ENCODE data around the gene COPZ2.
"Not testable (repeated sequence)": the region's sequence is repeated elsewhere in the genome, so short reads cannot be mapped to it uniquely, and the experiment has no call there.

The COPZ2 gene, protein sequence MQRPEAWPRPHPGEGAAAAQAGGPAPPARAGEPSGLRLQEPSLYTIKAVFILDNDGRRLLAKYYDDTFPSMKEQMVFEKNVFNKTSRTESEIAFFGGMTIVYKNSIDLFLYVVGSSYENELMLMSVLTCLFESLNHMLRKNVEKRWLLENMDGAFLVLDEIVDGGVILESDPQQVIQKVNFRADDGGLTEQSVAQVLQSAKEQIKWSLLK
- total RNA-seq: 0.58 to 1.1 (median 0.95) reads per million in 3 experiments

DNA sequence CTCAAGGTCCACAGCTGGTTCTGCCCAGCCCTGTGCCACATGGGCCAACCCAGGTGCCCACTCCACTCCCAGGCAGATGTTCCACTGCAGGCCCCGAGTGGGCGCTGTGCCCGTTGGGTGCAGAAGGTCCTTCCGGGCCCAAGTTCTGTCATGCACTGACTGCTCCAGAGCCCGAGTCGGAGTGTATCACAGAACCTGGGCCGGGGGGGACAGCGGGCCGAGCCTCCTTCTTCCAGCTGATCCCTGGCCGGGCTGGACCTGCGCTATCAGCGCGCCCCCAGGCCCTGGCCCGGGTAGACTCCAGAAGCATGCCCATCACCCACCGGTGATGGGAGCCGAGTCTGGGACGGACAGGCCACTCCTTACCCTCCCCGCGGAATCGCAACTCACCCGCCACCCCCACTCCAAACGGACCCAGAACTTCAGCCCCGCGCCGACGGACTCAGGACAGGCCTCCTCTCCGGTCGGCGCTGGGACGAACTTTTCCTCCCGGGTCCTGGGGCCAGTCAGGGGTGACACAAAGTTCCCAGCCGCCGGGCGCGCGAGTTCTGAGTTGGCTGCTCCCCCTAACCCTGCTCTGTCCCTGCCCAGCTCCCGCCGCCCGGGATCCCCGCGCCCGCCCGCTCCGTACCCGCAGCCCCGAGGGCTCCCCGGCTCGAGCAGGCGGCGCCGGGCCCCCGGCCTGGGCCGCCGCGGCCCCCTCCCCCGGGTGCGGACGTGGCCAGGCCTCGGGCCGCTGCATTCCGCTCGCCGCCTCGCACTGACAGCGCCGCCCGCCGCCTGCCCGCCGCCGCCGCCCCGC is at the start of gene COPZ2:
TSS of gene COPZ2 (minus strand) at position 762 of the 802 bp plus-strand sequence. CDS start at position 742, 20 bp downstream.
- DNase-seq: peak; percentile 59

DNA sequence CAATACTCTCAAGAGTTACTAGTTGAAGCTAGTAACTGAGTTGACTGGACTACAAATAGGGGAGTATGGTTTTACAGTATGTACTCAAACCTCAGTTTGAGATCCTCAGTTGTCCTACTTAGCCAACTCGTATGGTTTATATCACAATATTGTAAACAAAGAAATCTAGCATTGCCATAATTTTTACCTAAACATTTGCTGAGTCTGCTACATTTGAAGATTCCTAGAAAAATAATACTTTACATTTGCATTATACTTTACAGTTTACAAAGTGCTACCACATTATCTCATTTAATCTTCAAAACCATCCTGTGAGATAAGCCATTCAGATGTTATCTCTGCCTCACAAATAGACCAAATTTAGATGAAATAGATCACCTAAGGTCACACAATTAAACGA is 47.3 kb upstream of the COPZ2 start:
- DNase-seq: no peak

DNA sequence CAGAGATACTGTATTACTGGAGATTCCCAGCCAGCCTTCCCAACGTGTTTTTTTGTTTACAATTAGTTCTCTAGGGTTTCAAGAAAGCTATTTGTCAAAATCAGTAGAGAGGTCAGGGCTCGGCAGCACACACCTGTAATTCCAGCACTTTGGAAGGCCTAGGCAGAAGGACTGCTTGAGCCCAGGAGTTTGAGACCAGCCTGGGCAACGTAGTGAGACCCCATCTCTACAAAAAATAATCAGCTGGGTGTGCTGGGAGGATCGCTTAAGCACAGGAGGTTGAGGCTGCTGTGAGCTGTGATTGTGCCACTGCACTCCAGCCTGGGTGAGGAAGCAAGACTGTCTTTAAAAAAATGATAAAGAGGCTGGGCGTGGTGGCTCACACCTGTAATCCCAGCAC is 44.3 kb upstream of the COPZ2 start:
- DNase-seq: no peak

DNA sequence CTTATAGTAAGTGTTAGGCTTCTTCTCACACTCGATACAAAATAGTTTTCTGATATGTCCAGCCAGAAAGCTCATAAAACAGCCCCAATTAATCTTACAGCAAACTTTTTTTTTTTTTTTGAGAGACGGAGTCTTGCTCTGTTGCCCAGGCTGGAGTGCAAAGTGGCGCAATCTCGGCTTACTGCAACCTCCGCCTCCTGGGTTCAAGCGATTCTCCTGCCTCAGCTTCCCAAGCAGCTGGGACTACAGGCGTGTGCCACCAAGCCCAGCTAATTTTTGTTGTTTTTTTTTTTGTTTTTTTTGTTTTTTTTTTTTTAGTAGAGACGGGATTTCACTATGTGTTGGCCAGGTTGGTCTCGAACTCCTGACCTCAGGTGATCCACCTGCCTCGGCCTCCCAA is 39.6 kb upstream of the COPZ2 start:
- DNase-seq: not testable (repeated sequence)

DNA sequence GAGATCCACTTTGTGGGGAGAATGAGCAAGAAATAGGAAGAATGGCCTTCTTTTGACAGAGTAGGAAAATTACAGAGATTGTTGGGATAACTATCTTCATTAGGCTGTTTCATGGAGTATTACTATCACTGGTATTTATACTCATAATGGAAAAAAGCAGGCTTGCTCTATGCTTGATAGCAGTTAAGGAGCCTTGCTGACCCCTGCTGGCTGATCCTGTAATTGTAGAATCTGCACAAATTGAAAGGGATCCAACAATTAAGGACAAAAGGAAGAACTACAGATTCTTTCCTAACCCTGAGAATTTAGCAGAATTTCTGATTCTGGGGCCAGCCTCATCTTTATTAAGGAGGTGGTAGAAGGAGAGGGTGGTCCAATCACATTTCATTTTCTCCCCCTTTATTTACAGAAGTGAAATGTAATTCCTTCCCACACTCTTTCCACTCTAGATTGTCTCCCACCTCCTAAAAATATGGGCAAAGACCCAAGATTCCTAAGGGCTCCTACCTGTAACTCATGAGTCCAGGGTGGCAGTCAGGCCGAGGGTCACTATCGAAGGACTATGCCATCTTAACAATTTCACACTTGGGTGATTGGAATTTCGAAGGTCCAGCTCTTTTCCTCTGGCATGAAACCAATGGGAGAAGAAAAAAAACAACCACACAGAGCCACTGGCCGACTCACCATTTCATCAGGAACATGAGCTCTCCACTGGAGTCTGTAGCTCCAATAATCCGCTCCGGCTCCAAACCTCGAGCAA is 36.9 kb upstream of the COPZ2 start:
- peak; percentile 64 for DNase-seq

DNA sequence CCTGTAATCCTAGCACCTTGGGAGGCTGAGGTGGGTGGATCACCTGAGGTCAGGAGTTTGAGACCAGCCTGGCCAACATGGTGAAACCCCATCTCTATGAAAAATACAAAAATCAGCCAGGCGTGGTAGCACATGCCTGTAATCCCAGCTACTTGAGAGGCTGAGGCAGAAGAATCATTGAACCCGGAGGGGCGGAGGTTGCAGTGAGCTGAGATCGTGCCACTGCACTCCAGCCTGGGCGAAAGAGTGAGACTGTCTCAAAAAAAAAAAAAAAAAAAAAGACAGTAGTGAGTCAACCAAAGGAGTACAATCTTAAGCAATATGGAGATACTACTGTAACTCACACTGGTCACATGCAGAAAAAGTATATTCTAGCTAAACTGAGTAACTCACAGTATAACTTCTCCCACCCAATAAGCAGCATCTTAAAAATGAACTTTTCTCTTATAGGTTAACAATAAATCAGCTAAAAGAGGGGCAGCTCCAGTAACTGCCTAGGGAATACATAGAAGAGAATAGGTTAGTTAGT is 36.0 kb upstream of the COPZ2 start:
- not testable (repeated sequence) for DNase-seq

DNA sequence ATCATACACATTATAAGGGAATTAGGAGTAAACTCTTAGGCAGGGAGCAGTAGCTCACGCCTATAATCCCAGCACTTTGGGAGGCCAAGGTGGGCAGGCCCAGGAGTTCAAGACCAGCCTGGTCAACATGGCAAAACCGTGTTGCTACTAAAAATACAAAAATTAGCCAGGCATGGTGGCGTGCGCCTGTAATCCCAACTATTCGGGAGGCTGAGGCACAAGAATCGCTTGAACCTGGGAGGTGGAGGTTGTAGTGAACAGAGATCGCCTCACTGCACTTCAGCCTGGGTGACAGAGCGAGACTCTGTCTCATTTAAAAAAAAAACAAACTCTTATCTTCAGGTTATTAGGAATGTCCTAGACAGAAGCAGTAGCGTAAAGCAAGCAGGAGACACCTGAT is 35.2 kb upstream of the COPZ2 start:
- not testable (repeated sequence) for DNase-seq

DNA sequence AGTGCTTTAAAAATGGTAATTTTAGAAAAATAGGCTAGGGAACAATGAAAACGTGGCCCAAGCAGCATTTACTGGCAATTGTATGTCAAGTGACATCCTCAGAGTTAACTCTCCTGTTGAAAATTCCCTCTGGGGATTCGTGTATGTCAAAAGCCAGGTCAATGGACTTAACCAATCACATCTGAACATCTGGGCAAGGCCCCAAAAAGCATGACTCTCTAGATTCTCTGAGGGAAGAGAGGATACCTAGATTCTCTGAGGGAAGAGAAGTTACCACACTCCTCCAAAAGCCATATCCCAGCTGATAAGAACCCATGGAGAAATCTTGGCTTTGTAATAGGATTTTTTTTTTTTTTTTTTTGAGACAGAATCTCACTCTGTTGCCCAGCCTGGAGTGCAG is 34.1 kb upstream of the COPZ2 start:
- no peak for DNase-seq

DNA sequence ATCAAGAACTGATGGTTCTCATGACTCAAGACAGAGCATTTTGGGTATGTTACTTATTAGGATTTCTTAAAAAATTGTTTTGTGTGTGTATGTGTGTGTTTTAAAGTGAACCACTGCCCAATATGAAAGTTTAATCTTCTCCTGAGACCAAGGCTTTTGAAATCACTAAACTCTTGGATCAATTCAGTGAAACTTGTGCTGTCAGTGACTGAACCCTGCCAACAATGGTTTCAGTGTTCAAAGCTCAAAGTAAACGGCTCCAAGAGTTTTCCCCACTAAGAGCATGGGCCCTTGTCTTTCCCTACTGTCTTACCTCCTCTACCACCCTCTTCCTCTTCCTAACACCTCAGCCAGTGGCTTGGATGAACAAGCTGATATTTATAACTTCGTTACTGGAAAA is 32.6 kb upstream of the COPZ2 start:
- no peak for DNase-seq

DNA sequence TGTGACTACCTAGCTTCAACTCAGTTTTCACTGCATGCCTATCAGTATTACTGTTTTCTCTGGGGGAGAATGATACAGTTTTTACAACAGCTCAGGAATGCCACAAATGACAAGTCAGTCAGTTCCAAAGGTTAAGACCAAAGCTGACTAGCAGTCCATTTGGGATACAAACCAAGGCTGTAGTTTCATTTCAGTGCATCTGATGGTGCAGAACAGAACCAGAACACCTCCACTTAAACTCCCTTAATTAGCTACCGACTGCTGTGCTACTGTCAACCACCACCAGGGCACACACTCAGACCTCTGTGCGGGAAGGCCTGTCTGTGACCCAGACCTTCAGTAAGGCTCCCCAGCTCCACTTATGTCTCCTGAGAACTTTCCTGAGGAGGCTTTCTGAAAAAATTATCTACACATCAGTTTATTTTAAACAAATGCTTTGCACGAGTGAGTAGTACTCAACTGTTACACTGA is 30.9 kb upstream of the COPZ2 start:
- no peak for DNase-seq

DNA sequence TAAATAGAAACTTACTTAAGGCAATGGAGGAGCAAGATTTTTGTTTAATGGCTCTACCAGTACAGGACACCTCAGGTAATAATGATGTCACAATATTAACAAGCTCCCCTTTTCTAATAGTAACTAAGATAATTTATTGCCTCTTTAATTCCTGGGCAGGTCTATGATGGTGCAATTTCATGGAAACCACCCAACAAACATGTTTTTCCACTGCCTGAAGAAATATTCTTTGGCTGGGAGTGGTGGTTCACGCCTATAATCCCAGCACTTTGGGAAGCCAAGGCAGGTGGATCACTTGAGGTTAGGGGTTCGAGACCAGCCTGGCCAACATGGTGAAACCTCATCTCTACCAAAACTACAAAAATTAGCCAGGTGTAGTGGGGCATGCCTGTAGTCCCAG is 30.2 kb upstream of the COPZ2 start:
- not testable (repeated sequence) for DNase-seq

DNA sequence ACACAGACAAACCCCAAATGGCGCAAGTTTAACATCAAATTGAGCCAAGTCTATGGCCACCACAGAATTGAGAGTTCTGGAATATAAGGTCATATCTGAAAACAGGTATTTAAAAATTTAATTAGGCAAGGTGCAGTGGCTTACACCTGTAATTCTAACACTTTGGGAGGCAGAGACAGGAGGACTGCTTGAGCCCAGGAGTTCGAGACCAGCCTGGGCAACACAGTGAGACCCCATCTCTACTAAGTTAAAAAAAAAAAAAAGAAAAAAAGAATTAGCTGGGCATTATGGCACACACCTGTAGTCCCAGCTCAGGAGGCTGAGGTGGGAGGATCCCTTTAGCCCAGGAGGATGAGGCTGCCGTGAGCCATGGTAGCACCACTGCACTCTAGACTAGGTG is 29.6 kb upstream of the COPZ2 start:
- DNase-seq: no peak

DNA sequence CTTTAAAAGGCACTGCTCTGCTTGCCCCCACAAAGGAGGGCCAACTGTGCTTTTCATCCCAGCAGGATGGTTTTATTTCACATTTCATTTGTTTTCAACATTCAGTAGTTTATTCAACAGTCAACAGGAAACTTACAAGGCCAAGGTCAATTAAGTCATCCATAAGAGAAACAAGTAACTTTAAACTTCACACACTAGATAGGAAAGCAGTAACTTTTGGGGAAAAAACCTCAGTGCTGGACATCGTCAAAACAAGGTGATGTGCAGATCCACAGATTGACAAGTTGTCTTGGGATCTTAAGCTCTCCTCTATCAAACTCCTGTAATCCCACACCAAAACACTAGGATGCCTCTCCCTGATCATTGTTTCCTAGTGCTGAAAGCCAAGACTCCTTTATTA is 29.1 kb upstream of the COPZ2 start:
- no peak for DNase-seq

DNA sequence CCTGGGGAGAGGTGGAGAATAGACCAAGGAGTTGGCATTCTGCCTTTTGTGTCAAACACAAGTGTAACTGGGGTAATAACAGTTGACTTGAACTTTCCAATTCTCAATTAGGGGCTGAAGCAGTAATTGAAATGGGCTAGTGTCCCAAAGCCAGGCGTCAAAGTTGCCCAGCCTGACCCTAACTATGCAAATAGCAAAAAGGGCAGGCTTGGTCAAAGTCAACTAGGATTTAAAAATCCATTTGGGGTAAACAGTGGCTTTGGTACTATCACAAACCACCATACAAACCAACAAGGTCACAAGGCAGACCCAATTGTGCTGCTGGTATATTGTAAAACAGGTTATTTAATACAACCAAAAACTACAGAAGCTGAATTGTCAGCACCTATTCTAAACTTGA is 28.6 kb upstream of the COPZ2 start:
- DNase-seq: no peak

DNA sequence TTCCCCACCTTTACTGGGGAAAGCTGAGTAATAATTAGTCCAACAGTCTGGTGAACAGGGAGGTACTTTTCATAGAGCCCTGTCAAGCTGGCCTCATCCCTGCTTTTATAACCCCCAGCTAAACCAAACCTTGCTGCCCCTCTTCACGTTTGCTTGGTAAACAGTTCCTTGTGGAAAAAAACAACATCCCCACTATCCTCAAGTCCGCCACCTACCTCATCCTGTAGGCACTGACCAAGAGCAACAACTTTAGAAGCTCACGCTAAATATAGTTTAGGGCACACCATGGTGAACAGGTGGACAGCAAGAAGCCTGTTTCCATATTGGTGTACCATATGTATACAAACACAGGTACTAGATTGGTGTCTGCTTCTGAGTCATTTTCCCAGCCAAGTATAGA is 27.0 kb upstream of the COPZ2 start:
- no peak for DNase-seq

DNA sequence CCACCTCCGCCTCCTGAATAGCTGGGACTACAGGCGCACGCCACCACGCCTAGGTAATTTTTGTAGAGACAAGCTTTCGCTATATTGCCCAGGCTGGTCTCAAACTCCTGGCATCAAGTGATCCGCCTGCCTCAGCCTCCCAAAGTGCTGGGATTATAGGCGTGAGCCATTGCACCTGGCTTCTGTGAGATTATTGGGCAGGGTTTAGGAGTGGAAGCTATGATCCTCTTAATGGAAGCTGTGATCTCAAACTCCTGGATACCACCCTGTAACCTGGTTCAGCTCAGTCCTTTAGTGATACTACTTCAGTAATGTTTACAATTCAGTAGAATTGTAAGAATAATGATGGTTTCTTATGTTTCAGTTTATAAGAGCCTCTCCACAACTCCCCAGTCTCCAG is 24.7 kb upstream of the COPZ2 start:
- no peak for DNase-seq

DNA sequence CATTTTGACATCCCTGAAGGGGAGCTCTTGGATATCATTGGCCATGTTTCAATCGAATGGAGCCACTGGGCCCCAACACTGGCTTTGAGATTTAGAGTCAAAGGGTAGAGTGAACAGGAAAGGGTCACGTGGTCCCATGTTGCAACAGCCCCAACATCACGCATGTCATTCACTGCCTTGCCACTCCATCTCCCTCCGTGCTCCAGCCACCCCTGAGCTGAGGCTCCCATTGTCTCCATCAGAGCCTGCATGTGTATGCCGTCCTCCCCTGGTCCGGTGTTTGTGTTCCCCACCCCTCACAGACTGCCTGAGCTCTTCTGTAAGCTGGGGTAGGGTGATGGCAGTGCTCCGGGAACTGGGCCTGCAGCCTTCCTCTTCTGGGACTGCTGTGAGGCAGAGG is 22.7 kb upstream of the COPZ2 start:
- DNase-seq: no peak

DNA sequence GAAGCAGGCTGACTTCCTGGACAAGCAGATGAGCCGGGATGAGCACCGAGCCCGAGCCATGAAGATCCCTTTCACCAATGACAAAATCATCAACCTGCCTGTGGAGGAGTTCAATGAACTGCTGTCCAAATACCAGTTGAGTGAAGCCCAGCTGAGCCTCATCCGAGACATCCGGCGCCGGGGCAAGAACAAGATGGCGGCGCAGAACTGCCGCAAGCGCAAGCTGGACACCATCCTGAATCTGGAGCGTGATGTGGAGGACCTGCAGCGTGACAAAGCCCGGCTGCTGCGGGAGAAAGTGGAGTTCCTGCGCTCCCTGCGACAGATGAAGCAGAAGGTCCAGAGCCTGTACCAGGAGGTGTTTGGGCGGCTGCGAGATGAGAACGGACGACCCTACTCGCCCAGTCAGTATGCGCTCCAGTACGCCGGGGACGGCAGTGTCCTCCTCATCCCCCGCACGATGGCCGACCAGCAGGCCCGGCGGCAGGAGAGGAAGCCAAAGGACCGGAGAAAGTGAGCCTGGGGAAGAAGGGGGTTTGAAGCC is 21.6 kb upstream of the COPZ2 start:
- no peak for DNase-seq

DNA sequence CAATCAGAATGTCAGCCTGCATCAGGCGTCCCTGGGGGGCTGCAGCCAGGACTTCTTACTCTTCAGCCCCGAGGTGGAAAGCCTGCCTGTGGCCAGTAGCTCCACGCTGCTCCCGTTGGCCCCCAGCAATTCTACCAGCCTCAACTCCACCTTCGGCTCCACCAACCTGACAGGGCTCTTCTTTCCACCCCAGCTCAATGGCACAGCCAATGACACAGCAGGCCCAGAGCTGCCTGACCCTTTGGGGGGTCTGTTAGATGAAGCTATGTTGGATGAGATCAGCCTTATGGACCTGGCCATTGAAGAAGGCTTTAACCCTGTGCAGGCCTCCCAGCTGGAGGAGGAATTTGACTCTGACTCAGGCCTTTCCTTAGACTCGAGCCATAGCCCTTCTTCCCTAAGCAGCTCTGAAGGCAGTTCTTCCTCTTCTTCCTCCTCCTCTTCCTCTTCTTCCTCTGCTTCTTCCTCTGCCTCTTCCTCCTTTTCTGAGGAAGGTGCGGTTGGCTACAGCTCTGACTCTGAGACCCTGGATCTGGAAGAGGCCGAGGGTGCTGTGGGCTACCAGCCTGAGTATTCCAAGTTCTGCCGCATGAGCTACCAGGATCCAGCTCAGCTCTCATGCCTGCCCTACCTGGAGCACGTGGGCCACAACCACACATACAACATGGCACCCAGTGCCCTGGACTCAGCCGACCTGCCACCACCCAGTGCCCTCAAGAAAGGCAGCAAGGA is 21.0 kb upstream of the COPZ2 start:
- no peak for DNase-seq

DNA sequence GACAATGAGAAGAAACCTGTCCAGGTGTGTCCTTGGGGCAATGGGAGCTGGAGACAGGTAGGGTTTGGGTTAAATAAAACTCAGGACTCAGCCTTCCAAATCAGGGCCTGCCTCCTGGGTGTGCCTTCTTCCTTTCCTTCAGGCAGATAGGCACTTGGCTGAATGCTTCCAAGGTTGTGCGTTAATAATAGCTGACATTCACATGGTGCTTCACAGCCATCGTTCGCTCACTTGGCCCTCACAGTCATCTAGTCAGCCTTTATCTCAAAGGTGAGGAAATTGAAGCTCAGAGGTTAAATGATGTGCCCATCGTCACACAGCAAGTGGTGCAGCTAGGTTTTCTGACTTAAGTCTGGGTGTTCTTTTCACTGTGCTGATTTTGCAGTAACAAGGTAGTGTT is 20.0 kb upstream of the COPZ2 start:
- DNase-seq: no peak

DNA sequence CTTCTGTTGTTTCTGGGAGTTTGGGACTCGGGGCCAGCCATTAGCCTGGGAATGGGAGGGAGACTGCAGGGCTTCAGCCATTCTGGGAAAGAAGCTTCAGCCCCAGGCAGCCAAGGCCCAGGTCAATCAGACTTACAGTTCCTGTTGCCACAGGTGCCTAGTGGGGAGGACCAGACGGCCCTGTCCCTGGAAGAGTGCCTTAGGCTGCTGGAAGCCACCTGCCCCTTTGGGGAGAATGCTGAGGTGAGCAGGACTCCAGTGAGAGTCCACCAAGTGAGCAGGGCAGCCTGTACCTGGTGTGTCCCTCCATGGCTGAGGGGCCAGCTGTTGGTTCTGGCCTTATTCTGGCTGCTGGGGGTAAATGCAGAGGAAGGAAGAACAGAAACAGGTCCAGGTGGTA is 19.3 kb upstream of the COPZ2 start:
- no peak for DNase-seq

DNA sequence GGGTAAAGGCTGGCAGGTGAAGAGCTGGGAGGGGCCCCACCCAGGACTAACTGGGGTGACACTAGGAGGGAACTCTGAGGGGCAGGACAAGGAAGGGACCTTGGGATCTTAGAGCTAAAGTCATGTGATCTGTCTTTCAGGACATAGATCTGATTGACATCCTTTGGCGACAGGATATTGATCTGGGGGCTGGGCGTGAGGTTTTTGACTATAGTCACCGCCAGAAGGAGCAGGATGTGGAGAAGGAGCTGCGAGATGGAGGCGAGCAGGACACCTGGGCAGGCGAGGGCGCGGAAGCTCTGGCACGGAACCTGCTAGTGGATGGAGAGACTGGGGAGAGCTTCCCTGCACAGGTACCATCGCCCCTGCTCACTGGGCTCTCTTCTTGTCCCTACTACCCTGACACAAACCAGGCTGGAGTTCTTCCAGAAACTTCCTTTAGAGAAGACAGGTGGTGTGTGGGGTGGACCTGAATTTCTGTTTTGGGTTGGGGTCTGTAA is 18.7 kb upstream of the COPZ2 start:
- no peak for DNase-seq

Data from central memory CD4-positive, alpha-beta T cell (primary cell).